Body of pancreas (tissue), 4 donors: Measurements from ENCODE around the gene STX16. TPM values are rescaled to one million over a fixed set of nuclear protein-coding genes. Genes with fewer than 3 reads are reported as not detected.
A peak's percentile ranks its signal among the peaks of the same experiment; 100 is the strongest.

Source experiments
- ATAC-seq: fragments of 150-250 bp; one replicate; pipeline ENCODE4 v1.9.1; 2016
- DNase-seq, 4 donors: peaks; one replicate each; pipeline ENCODE4 v3.0.0-alpha.2; 2019
- H3K27ac ChIP-seq, 4 donors: fragments of 200-600 bp; sonication (generic); 1 replicate in 3 of 4; 2 replicates in 1 of 4; pipeline versions ENCODE4 v1.5.1 to v1.6.1; 2016 to 2019; ENCODE audit warnings: mild to moderate bottlenecking in 1 of 4, mixed read lengths in 1 of 4, moderate library complexity in 1 of 4
- H3K27me3 ChIP-seq, 2 donors: fragments of 200-600 bp; sonication (generic); one replicate each; pipeline ENCODE4 v1.6.0; 2016; ENCODE audit warnings: mild to moderate bottlenecking in 1 of 2
- H3K36me3 ChIP-seq, 2 donors: fragments of 200-600 bp; sonication (generic); replicated peaks in 1 of 2; 2 replicates each; pipeline ENCODE4 v1.5.1; 2016; ENCODE audit warnings: low read depth in 2 of 2; ENCODE audit not compliant: insufficient read depth in 1 of 2
- H3K4me1 ChIP-seq: fragments of 200-600 bp; sonication (generic); one replicate; pipeline ENCODE4 v1.6.0; 2016
- H3K4me3 ChIP-seq, 2 donors: fragments of 200-600 bp; sonication (generic); 1 replicate in 1 of 2; 2 replicates in 1 of 2; pipeline ENCODE4 v1.5.1; 2016 to 2019
- H3K9me3 ChIP-seq, 3 donors: fragments of 200-600 bp; sonication (generic); 1 replicate in 2 of 3; 2 replicates in 1 of 3; pipeline ENCODE4 v1.5.1; 2016
- POLR2A ChIP-seq, 3 donors: fragments of 450-650 bp; IDR thresholded peaks; one replicate each; pipeline ENCODE4 v1.6.1; 2016; ENCODE audit warnings: antibody characterized with exemption in 3 of 3, mild to moderate bottlenecking in 2 of 3
- WGBS, 2 donors: methylation state at CpG; one replicate each; pipeline ENCODE4 v1.1.5; 2017; 5-methylcytosine and 5-hydroxymethylcytosine counted together
- intact Hi-C: fragments of 100-400 bp; cut with DNase I; formaldehyde crosslinking; loops from one replicate; pipeline ENCODE4 v1.15.1; 2023
- total RNA-seq, 2 donors: library from RNA; depleted of rRNA; stranded (reverse); fragments of >200 nt; gene quantifications; one replicate each; pipeline ENCODE4 v1.1.0, GENCODE V29; 2016
- TF ChIP-seq, protein P1 (sequence below), 7 experiments: fragments of 450-650 bp in 4 of 7; fragments of 200-600 bp in 3 of 7; sonication (generic) in 3 of 7; IDR thresholded peaks; one replicate each; pipeline ENCODE4 v1.5.1; 2016 to 2019; ENCODE audit warnings: antibody characterized with exemption in 7 of 7

STX16 gene
- total RNA-seq, 2 donors from 2014 or later: 55.0 to 69.5 TPM

DNA sequence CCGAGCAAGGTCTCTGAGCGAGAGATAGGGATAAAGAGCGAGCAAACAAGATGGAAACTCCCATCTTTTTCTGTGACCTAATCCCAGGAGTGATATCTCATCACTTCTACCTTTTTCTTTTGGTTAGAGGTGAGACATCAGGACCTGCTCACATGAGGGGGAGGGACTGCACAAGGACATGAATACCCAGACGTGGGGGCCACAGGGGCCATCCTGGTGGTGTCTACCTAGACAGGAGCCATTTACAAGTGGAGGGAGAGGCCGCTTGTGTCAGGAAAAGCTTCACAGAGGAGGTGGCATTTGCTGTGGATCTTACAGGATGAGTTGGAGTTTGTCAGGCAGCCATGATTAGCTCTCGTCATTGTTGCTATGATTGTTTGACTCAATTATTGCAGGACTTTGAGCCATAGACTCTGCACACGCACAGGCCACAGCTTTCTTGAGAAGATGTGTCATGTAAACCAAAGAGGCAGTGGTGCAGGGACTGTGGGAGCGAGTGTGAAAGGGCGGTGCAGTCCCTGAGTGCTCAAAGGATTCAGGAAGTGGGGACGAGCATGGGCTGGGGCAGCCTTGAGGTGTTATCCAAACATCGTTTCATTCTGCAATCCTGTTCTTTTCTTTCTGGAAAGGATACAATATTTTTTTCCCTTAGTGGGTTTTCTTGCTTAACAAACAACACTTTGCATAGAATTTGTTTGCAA, 49.2 kb downstream of the STX16 start:
- intact Hi-C loops: no loop called here
- no peaks in the 10 kb centered on the region for H3K9me3 ChIP-seq
- H3K4me3 ChIP-seq: no peak overlapping the region
- 84 to 92% methylated on average over 11 of the region's 11 CpGs for WGBS, 2 donors
- ATAC-seq (no peak), DNase-seq (peak in 3 of 4 donors; percentile 3 to 6 (median 3))
- H3K36me3 ChIP-seq: peaks cover 0 to 23% of the 10 kb centered on the region in 2 donors
- TF ChIP-seq, protein P1, sequence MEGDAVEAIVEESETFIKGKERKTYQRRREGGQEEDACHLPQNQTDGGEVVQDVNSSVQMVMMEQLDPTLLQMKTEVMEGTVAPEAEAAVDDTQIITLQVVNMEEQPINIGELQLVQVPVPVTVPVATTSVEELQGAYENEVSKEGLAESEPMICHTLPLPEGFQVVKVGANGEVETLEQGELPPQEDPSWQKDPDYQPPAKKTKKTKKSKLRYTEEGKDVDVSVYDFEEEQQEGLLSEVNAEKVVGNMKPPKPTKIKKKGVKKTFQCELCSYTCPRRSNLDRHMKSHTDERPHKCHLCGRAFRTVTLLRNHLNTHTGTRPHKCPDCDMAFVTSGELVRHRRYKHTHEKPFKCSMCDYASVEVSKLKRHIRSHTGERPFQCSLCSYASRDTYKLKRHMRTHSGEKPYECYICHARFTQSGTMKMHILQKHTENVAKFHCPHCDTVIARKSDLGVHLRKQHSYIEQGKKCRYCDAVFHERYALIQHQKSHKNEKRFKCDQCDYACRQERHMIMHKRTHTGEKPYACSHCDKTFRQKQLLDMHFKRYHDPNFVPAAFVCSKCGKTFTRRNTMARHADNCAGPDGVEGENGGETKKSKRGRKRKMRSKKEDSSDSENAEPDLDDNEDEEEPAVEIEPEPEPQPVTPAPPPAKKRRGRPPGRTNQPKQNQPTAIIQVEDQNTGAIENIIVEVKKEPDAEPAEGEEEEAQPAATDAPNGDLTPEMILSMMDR (IDR thresholded peaks at IDR 0.05): no peak
- TF ChIP-seq POLR2A (IDR thresholded peaks at IDR 0.05): no peak
- no peaks in the 10 kb centered on the region for H3K4me1 ChIP-seq
- no peak overlapping the region for H3K27ac ChIP-seq
- H3K27me3 ChIP-seq: no peaks in the 10 kb centered on the region

DNA sequence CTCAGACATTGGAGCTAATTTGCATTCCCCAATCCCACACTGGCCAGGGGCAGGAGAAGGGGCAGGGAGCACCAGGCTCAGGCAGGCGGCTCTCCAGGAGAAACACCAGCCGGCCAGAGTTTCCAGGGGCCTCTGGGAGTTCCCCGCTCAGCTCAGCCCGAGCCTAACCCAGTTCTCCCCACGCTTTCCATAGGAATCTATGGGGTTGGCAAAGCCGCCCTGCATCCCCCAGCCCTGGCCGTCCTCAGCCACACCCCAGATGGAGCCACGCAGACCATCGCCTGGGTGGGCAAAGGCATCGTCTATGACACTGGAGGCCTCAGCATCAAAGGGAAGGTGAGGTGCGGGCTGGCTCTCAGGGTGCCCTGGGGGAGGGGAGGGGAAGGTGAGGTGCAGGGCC, 49.7 kb downstream of the STX16 start:
- Histone ChIP-seq H3K36me3 (peaks cover 0 to 20% of the 10 kb centered on the region in 2 donors), H3K9me3 (no peaks in the 10 kb centered on the region), H3K27me3 (no peaks in the 10 kb centered on the region), H3K27ac (no peak overlapping the region), H3K4me3 (no peak overlapping the region), H3K4me1 (no peaks in the 10 kb centered on the region)
- no peak for TF ChIP-seq POLR2A (IDR thresholded peaks at IDR 0.05)
- TF ChIP-seq, protein P1 (IDR thresholded peaks at IDR 0.05): no peak
- WGBS, 2 donors: 81 to 90% methylated on average over 5 to 9 of the region's 11 CpGs
- intact Hi-C loops: no loop called here
- ATAC-seq (no peak), DNase-seq (peak in 2 of 4 donors; percentile 4 to 9)

- ATAC-seq (no peak), DNase-seq (peak in 2 of 4 donors; percentile 8 to 10)
- 93 to 94% methylated on average over 24 to 27 of the region's 29 CpGs for WGBS, 2 donors
- Histone ChIP-seq H3K27ac (no peak overlapping the region), H3K27me3 (no peaks in the 10 kb centered on the region), H3K9me3 (no peaks in the 10 kb centered on the region), H3K36me3 (peaks cover 0 to 20% of the 10 kb centered on the region in 2 donors), H3K4me3 (no peak overlapping the region), H3K4me1 (no peaks in the 10 kb centered on the region)
- intact Hi-C loops: no loop called here
- TF ChIP-seq POLR2A (IDR thresholded peaks at IDR 0.05): no peak
- TF ChIP-seq, protein P1 (IDR thresholded peaks at IDR 0.05): no peak
Observed at GRCh38 chr20:58701431-58702160, 50.5 kb downstream of the STX16 start.

- DNase-seq (peak in 1 of 4 donors; percentile 8), ATAC-seq (no peak)
- intact Hi-C loops: no loop called here
- no peak for TF ChIP-seq POLR2A (IDR thresholded peaks at IDR 0.05)
- TF ChIP-seq, protein P1 (IDR thresholded peaks at IDR 0.05): no peak
- Histone ChIP-seq H3K9me3 (no peaks in the 10 kb centered on the region), H3K4me1 (no peaks in the 10 kb centered on the region), H3K4me3 (no peak overlapping the region), H3K27me3 (no peaks in the 10 kb centered on the region), H3K27ac (no peak overlapping the region), H3K36me3 (peaks cover 0 to 20% of the 10 kb centered on the region in 2 donors)
- WGBS, 2 donors: 95 to 98% methylated on average over 8 to 9 of the region's 9 CpGs
Observed at GRCh38 chr20:58702161-58702510, 51.1 kb downstream of the STX16 start.
